Keratinocyte (primary cell): ENCODE data around the gene NAALADL2. TPM values are rescaled to one million over a fixed set of nuclear protein-coding genes. Genes with fewer than 3 reads are reported as not detected.

Experiments used
- DNase-seq: peaks from one replicate; pipeline ENCODE4 v3.0.0-alpha.2; 2011; ENCODE audit warnings: low read depth, missing footprints, low spot score
- FAIRE-seq: peaks from 2 replicates; lab custom pipeline; 2011; peaks lifted over from hg19 to GRCh38; lab: Jason Lieb, UNC
- H2AFZ ChIP-seq: 2 replicates; pipeline ENCODE4 v1.6.0; 2012; ENCODE audit warnings: low read length, control low read depth, inconsistent platforms; ENCODE audit not compliant: control insufficient read depth
- H3K27ac ChIP-seq: 2 replicates; pipeline ENCODE4 v1.5.1; 2011; ENCODE audit warnings: low read length; ENCODE audit not compliant: control insufficient read depth, insufficient read depth
- H3K27me3 ChIP-seq: 3 replicates; pipeline ENCODE4 v1.6.0; 2011; ENCODE audit warnings: low read length; ENCODE audit not compliant: control insufficient read depth, insufficient read depth; ENCODE audit errors: extremely low read depth
- H3K36me3 ChIP-seq, 2 experiments: 2 replicates in 1 of 2; 3 replicates in 1 of 2; pipeline ENCODE4 v1.5.1; 2011; ENCODE audit warnings: low read length in 2 of 2, mild to moderate bottlenecking in 1 of 2; ENCODE audit not compliant: control insufficient read depth in 2 of 2, insufficient read depth in 2 of 2; ENCODE audit errors: extremely low read depth in 1 of 2
- H3K4me1 ChIP-seq: 3 replicates; pipeline ENCODE4 v1.5.1; 2011; ENCODE audit warnings: low read length; ENCODE audit not compliant: control insufficient read depth, insufficient read depth; ENCODE audit errors: extremely low read depth
- H3K4me2 ChIP-seq: 3 replicates; pipeline ENCODE4 v1.6.0; 2011; ENCODE audit warnings: low read depth, low read length; ENCODE audit not compliant: control insufficient read depth, insufficient read depth; ENCODE audit errors: extremely low read depth
- H3K4me3 ChIP-seq, 3 experiments: fragments of 200-600 bp in 1 of 3; sonication (generic) in 1 of 3; 2 replicates in 2 of 3; 3 replicates in 1 of 3; pipeline ENCODE4 v1.5.1; 2011 to 2016; ENCODE audit warnings: low read length in 3 of 3, mild to moderate bottlenecking in 3 of 3, control low read depth in 2 of 3, inconsistent platforms in 1 of 3, low read depth in 1 of 3, mixed read lengths in 1 of 3, mixed run types in 1 of 3, moderate library complexity in 1 of 3; ENCODE audit not compliant: control insufficient read depth in 2 of 3, insufficient read depth in 2 of 3; ENCODE audit errors: extremely low read depth in 1 of 3
- H3K79me2 ChIP-seq: 2 replicates; pipeline ENCODE4 v1.6.0; 2012; ENCODE audit warnings: low read length; ENCODE audit not compliant: control insufficient read depth, insufficient read depth
- H3K9ac ChIP-seq: 3 replicates; pipeline ENCODE4 v1.6.0; 2011; ENCODE audit warnings: low read length; ENCODE audit not compliant: control insufficient read depth, insufficient read depth; ENCODE audit errors: extremely low read depth
- H3K9me1 ChIP-seq: 3 replicates; pipeline ENCODE4 v1.6.0; 2011; ENCODE audit warnings: low read length; ENCODE audit not compliant: control insufficient read depth, insufficient read depth; ENCODE audit errors: extremely low read depth
- H3K9me3 ChIP-seq: 2 replicates; pipeline ENCODE4 v1.5.1; 2012; ENCODE audit warnings: low read depth, low read length; ENCODE audit not compliant: control insufficient read depth
- H4K20me1 ChIP-seq: 3 replicates; pipeline ENCODE4 v1.6.0; 2011; ENCODE audit warnings: low read length; ENCODE audit not compliant: control insufficient read depth, insufficient read depth; ENCODE audit errors: extremely low read depth
- EZH2 ChIP-seq: IDR thresholded peaks from one replicate; pipeline ENCODE4 v1.6.1; 2012; ENCODE audit warnings: inconsistent platforms, mild to moderate bottlenecking, low read length, moderate library complexity
- dilution Hi-C: fragments of 300-500 bp; cut with MboI; formaldehyde crosslinking; loops from one replicate; pipeline ENCODE4 v1.7.0; 2020; ENCODE audit warnings: low sequenced_read_pairs; ENCODE audit not compliant: extremely low pct_ligation_motif_present
- polyA plus RNA-seq, 5 experiments: library from polyadenylated mRNA; depleted of rRNA in 3 of 5; stranded (reverse) in 3 of 5; stranded (forward) in 1 of 5; unstranded in 1 of 5; fragments of >200 nt; gene quantifications; 1 replicate in 1 of 5; 2 replicates in 3 of 5; 3 replicates in 1 of 5; pipeline versions ENCODE4 v1.2.1 to v1.2.3, GENCODE V29; 2011 to 2012; ENCODE audit warnings: missing spikeins in 2 of 5, low read depth in 1 of 5, low replicate concordance in 1 of 5
- TF ChIP-seq, protein P1 (sequence below), 3 experiments: IDR thresholded peaks in 1 of 3; conservative IDR thresholded peaks in 1 of 3; optimal IDR thresholded peaks in 1 of 3; 2 replicates in 2 of 3; 3 replicates in 1 of 3; pipeline versions ENCODE3 to v1.5.1; 2011; ENCODE audit warnings: low read length in 3 of 3, mild to moderate bottlenecking in 3 of 3, moderate library complexity in 2 of 3, control low read depth in 1 of 3, inconsistent platforms in 1 of 3; ENCODE audit not compliant: insufficient read depth in 2 of 3; ENCODE audit errors: extremely low read depth in 1 of 3

Gene NAALADL2
- polyA plus RNA-seq, 1 donor (not counting 4 experiments of a cell fraction or from before 2014, with no cell fraction given): 0.75 TPM

DNA sequence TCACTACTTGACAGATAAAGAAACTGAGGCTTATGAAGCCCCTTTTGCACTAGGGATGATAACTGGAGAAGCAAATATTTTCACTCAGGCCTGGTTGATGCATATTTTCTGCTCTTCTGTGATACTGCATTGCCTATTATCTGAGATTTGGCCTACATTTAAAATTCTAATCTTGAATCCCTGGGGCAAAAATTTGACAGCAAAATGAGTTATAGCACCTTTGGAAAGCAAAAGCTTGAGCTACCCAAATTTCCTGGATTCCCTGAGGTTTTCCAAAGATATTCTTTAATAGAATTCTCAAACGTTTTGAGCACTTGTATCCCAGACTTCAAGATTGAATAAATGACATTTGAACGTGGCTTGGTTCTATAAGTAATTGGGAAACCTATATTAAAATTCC is 86.1 kb downstream of the NAALADL2 start:
- no peak for FAIRE-seq
- H3K36me3 ChIP-seq: no peaks in the 10 kb centered on the region
- no peak overlapping the region for H2AFZ ChIP-seq
- H3K9me3 ChIP-seq: no peaks in the 10 kb centered on the region
- no peak overlapping the region for H3K4me3 ChIP-seq
- TF ChIP-seq, protein P1, sequence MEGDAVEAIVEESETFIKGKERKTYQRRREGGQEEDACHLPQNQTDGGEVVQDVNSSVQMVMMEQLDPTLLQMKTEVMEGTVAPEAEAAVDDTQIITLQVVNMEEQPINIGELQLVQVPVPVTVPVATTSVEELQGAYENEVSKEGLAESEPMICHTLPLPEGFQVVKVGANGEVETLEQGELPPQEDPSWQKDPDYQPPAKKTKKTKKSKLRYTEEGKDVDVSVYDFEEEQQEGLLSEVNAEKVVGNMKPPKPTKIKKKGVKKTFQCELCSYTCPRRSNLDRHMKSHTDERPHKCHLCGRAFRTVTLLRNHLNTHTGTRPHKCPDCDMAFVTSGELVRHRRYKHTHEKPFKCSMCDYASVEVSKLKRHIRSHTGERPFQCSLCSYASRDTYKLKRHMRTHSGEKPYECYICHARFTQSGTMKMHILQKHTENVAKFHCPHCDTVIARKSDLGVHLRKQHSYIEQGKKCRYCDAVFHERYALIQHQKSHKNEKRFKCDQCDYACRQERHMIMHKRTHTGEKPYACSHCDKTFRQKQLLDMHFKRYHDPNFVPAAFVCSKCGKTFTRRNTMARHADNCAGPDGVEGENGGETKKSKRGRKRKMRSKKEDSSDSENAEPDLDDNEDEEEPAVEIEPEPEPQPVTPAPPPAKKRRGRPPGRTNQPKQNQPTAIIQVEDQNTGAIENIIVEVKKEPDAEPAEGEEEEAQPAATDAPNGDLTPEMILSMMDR (optimal IDR thresholded peaks at IDR 0.05 in 1 of 3, IDR thresholded peaks at IDR 0.05 in 1 of 3, conservative IDR thresholded peaks at IDR 0.05 in 1 of 3; ENCODE audit: extremely low read depth in 1 of 3, insufficient read depth in 2 of 3, low read length in 3 of 3): no peak
- no peak for TF ChIP-seq EZH2
- no peaks in the 10 kb centered on the region for H3K9me1 ChIP-seq
- no peak overlapping the region for H3K4me2 ChIP-seq
- peaks cover under 1% of the 10 kb centered on the region for H3K4me1 ChIP-seq
- H3K27ac ChIP-seq: no peak overlapping the region
- DNase-seq: no peak
- H3K79me2 ChIP-seq: no peaks in the 10 kb centered on the region
- no peaks in the 10 kb centered on the region for H3K27me3 ChIP-seq
- no peaks in the 10 kb centered on the region for H4K20me1 ChIP-seq
- dilution Hi-C loops: no loop called here
- H3K9ac ChIP-seq: no peak overlapping the region

DNA sequence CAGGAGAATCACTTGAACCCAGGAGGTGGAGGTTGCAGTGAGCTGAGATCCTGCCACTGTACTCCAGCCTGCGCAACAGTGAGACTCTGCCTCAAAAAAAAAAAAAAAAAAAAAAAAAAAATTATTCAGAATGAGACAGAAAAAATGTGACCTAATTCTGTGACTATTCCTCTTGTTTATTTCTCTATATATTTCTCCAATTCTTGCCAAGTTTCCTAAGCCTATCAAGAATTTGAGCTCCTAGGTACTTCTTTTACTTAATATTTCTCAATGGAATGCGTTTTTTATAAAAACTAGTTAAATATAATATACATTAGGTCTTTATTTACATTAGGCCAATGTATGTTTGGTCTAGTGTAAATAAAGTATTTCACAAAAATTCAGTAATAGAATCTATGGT is 86.8 kb downstream of the NAALADL2 start:
- dilution Hi-C loops: no loop called here

More for the DNA sequence above, 86.8 kb downstream of the NAALADL2 start:
- no peaks in the 10 kb centered on the region for H3K79me2 ChIP-seq
- TF ChIP-seq, protein P1 (optimal IDR thresholded peaks at IDR 0.05 in 1 of 3, IDR thresholded peaks at IDR 0.05 in 1 of 3, conservative IDR thresholded peaks at IDR 0.05 in 1 of 3; ENCODE audit: extremely low read depth in 1 of 3, insufficient read depth in 2 of 3, low read length in 3 of 3): no peak
- no peak for TF ChIP-seq EZH2
- H2AFZ ChIP-seq: no peak overlapping the region
- no peaks in the 10 kb centered on the region for H4K20me1 ChIP-seq
- H3K27ac ChIP-seq: no peak overlapping the region
- no peak overlapping the region for H3K4me2 ChIP-seq
- H3K9me3 ChIP-seq: no peaks in the 10 kb centered on the region
- peaks cover 7% of the 10 kb centered on the region for H3K4me1 ChIP-seq
- no peaks in the 10 kb centered on the region for H3K36me3 ChIP-seq
- no peaks in the 10 kb centered on the region for H3K9me1 ChIP-seq
- H3K4me3 ChIP-seq: no peak overlapping the region
- no peak overlapping the region for H3K9ac ChIP-seq
- no peaks in the 10 kb centered on the region for H3K27me3 ChIP-seq
- FAIRE-seq: no peak
- no peak for DNase-seq
